Left lobe of liver (tissue), 2 donors: ENCODE results near the gene CD7. TPM values are rescaled to one million over a fixed set of nuclear protein-coding genes. Genes with fewer than 3 reads are reported as not detected.

ENCODE experiments used
- ATAC-seq: fragments of 200-7000 bp; cut with Tn5 transposase; one replicate; pipeline ENCODE4 v1.9.1; 2020; ENCODE audit warnings: mild to moderate bottlenecking, moderate library complexity
- DNase-seq: peaks from one replicate; pipeline ENCODE4 v3.0.0-alpha.2; 2020; ENCODE audit warnings: low spot score
- total RNA-seq: library from RNA; stranded (reverse); gene quantifications from one replicate; pipeline ENCODE4 v1.2.1, GENCODE V29; 2021
- donor health status: DM: no; HTN: no; CAD: no; lungs with moderate emphysema.
- donor health status: DM: no; HTN: yes; CAD: no.

CD7 gene
- total RNA-seq, 1 donor from 2014 or later: 1.4 TPM

DNA sequence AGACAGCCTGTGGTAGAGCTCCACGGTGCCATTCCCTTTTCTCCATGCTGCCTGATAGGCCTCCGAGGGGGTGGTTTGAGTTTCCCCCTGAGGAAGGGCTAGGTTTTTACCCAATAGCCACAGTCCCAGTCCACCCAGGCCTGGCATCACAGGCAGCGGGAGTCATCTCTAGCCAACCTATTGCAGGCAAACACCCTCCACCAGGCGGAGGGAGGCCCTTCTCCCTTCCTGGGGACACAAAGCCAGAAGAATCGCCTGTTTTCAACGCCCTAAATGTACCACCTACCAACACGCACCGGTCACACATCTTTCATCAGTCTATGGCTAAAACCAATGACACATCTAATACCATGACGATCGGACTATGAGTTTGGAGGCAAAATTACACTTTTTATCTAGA lies 51.3 kb downstream of the CD7 start:
- DNase-seq (no peak), ATAC-seq (no peak)

Other genes starting within 250 kb of the CD7 start
- gene FASN, start 219.4 kb downstream of the CD7 start, total RNA-seq: 267 TPM
- gene CCDC57, start 104.8 kb downstream of the CD7 start, total RNA-seq: 32.8 TPM
- 6.9 TPM for gene SLC16A3, start 88.6 kb downstream of the CD7 start, total RNA-seq
- 49.6 TPM for gene CSNK1D, start 43.9 kb downstream of the CD7 start, total RNA-seq
- gene SECTM1, start 16.2 kb upstream of the CD7 start, total RNA-seq: 3.0 TPM
- not detected for gene TEX19, start 41.6 kb upstream of the CD7 start, total RNA-seq
- gene UTS2R, start 54.2 kb upstream of the CD7 start, total RNA-seq: not detected
- 44.3 TPM for gene HEXD, start 100.7 kb upstream of the CD7 start, total RNA-seq
- 18.4 TPM for gene OGFOD3, start 101.0 kb upstream of the CD7 start, total RNA-seq
- gene CYBC1, start 133.1 kb upstream of the CD7 start, total RNA-seq: 35.5 TPM
- gene NARF, start 141.1 kb upstream of the CD7 start, total RNA-seq: 22.5 TPM
- 16.2 TPM for gene FOXK2, start 202.1 kb upstream of the CD7 start, total RNA-seq